ENCODE data around the gene TF. TPM values are rescaled to one million over a fixed set of nuclear protein-coding genes. Genes with fewer than 3 reads are reported as not detected.

Gene TF
- total RNA-seq, 4 donors from 2014 or later = 0.70 to 2.4 TPM; not detected in 2

GRCh38 chr3:133757701-133758567 is 11.7 kb downstream of the TF start:
- no peak overlapping the region for H3K4me3 ChIP-seq
- no peak overlapping the region for H3K27ac ChIP-seq
- no peak for TF ChIP-seq POLR2A (IDR thresholded peaks at IDR 0.05)
- no peaks in the 10 kb centered on the region for H3K9me3 ChIP-seq
- H3K27me3 ChIP-seq = no peaks in the 10 kb centered on the region
- no peak for DNase-seq
- H3K4me1 ChIP-seq = no peaks in the 10 kb centered on the region
- H3K36me3 ChIP-seq = no peaks in the 10 kb centered on the region

- no peak for TF ChIP-seq CTCF (IDR thresholded peaks at IDR 0.05)
- TF ChIP-seq POLR2A (IDR thresholded peaks at IDR 0.05) = no peak
- Histone ChIP-seq H3K9me3 (no peaks in the 10 kb centered on the region), H3K4me3 (no peak overlapping the region), H3K27me3 (no peaks in the 10 kb centered on the region), H3K27ac (no peak overlapping the region), H3K4me1 (no peaks in the 10 kb centered on the region), H3K36me3 (no peaks in the 10 kb centered on the region)
- no peak for DNase-seq
Measured at GRCh38 chr3:133758568-133758928, 12.4 kb downstream of the TF start.

DNA sequence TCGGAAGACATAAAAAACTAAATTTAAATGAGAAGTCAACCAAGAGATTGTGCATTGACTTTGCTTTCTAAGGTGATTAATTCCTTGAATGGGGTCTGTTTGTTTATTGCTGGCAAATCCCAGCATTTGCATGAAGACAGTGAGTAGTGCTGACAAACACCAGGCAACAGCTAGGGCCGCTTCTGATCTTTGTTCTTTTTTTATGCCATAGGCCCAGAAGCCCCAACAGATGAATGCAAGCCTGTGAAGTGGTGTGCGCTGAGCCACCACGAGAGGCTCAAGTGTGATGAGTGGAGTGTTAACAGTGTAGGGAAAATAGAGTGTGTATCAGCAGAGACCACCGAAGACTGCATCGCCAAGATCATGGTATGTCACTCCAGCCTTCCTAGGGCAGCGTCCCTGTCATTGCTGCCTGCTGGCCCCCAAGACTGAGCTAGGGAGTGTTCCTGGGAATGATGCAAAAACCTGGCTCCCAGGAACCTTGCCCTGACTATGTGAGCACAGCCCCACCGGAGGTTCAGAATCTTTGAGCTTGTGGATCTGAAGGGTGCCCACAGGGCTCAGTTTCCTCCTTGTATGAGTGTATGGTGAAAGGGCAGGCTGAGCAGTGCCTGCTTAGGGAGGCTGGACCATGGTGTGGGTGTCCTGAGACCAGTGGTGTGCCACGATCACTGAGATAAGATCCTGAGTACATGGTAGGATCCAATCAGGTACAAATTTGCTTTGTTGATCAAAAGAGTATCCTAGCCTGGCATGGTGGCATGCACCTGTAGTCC is 13.0 kb downstream of the TF start:
- H3K36me3 ChIP-seq = no peaks in the 10 kb centered on the region
- no peaks in the 10 kb centered on the region for H3K27me3 ChIP-seq
- H3K4me3 ChIP-seq = no peak overlapping the region
- DNase-seq = no peak
- H3K9me3 ChIP-seq = no peaks in the 10 kb centered on the region
- no peaks in the 10 kb centered on the region for H3K4me1 ChIP-seq
- no peak overlapping the region for H3K27ac ChIP-seq
- no peak for TF ChIP-seq CTCF (IDR thresholded peaks at IDR 0.05)
- no peak for TF ChIP-seq POLR2A (IDR thresholded peaks at IDR 0.05)

GRCh38 chr3:133759740-133760305 is 13.6 kb downstream of the TF start:
- Histone ChIP-seq H3K27ac (no peak overlapping the region), H3K27me3 (no peaks in the 10 kb centered on the region), H3K36me3 (no peaks in the 10 kb centered on the region), H3K4me1 (no peaks in the 10 kb centered on the region), H3K9me3 (no peaks in the 10 kb centered on the region), H3K4me3 (no peak overlapping the region)
- no peak for TF ChIP-seq POLR2A (IDR thresholded peaks at IDR 0.05)
- no peak for TF ChIP-seq CTCF (IDR thresholded peaks at IDR 0.05)
- DNase-seq = no peak

DNA sequence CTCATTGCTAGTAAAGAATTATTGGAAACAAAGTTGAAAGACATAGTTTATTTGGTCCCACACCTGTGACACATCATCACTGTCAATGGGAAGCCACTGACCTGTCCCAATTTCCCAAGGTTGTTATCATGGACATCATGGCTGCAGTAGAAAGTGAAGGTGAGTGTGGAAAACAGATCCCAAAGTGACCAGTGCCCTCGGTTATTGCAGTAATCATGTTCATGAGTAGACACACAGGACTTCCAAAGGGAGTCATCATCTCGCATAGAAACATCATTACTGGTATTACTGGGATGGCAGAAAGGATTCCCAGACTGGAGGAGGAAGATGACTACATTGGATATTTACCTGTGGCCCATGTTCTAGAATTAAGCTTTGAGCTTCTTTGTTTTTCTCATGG is 14.7 kb downstream of the TF start:
- DNase-seq = no peak
- no peaks in the 10 kb centered on the region for H3K4me1 ChIP-seq
- no peak overlapping the region for H3K4me3 ChIP-seq
- H3K36me3 ChIP-seq = no peaks in the 10 kb centered on the region
- H3K27ac ChIP-seq = no peak overlapping the region
- H3K27me3 ChIP-seq = no peaks in the 10 kb centered on the region
- TF ChIP-seq POLR2A (IDR thresholded peaks at IDR 0.05) = no peak
- no peak for TF ChIP-seq CTCF (IDR thresholded peaks at IDR 0.05)
- H3K9me3 ChIP-seq = no peaks in the 10 kb centered on the region
